Activated CD4-positive, CD25-positive, alpha-beta regulatory T cell treated with anti-CD3 and anti-CD28 coated beads, Interleukin-2, amount 50 U/mL, for 72 hours (primary cell): ENCODE measurements around the gene PLEKHA8.

Source experiments
- DNase-seq: peaks from one replicate; pipeline ENCODE4 v3.0.0; 2021

Gene PLEKHA8

GRCh38 chr7:30114536-30115238 is 86.5 kb downstream of the PLEKHA8 start:
- no peak for DNase-seq

GRCh38 chr7:30115709-30116297 is 87.6 kb downstream of the PLEKHA8 start:
- DNase-seq = no peak

- DNase-seq = no peak
These were observed 88.6 kb downstream of the PLEKHA8 start for GRCh38 chr7:30116771-30117170.

- DNase-seq = no peak
These were observed 89.7 kb downstream of the PLEKHA8 start for GRCh38 chr7:30117896-30118295.

- DNase-seq = no peak
These were observed 91.8 kb downstream of the PLEKHA8 start for GRCh38 chr7:30119890-30120577.

GRCh38 chr7:30133736-30134610 is 105.8 kb downstream of the PLEKHA8 start:
- no peak for DNase-seq

GRCh38 chr7:30134611-30135300 is 106.5 kb downstream of the PLEKHA8 start, which contains the start of gene MTURN:
MTURN (plus strand) TSS chr7:30134986; CDS start chr7:30135137, 151 bp downstream.
- DNase-seq = peak; percentile 89

- DNase-seq = peak; percentile 57
These were observed 107.3 kb downstream of the PLEKHA8 start for GRCh38 chr7:30135301-30136116.

- no peak for DNase-seq
These were observed 108.0 kb downstream of the PLEKHA8 start for GRCh38 chr7:30136117-30136731.

GRCh38 chr7:30136743-30137485 is 108.7 kb downstream of the PLEKHA8 start:
- DNase-seq = no peak

- no peak for DNase-seq
These were observed 111.7 kb downstream of the PLEKHA8 start for GRCh38 chr7:30139836-30140384.

- DNase-seq = no peak
These were observed 112.2 kb downstream of the PLEKHA8 start for GRCh38 chr7:30140456-30140855.

GRCh38 chr7:30142710-30143109 is 114.5 kb downstream of the PLEKHA8 start:
- no peak for DNase-seq

GRCh38 chr7:30143748-30144251 is 115.6 kb downstream of the PLEKHA8 start:
- no peak for DNase-seq

GRCh38 chr7:30144657-30145306 is 116.6 kb downstream of the PLEKHA8 start:
- no peak for DNase-seq

GRCh38 chr7:30145426-30145970 is 117.3 kb downstream of the PLEKHA8 start:
- no peak for DNase-seq

GRCh38 chr7:30146127-30146612 is 118.0 kb downstream of the PLEKHA8 start:
- DNase-seq = no peak

- no peak for DNase-seq
These were observed 119.0 kb downstream of the PLEKHA8 start for GRCh38 chr7:30147223-30147622.

- DNase-seq = no peak
These were observed 119.6 kb downstream of the PLEKHA8 start for GRCh38 chr7:30147785-30148184.
